ENCODE data around the gene RPS21.

RPS21 gene

GRCh38 chr20:62360854-62361798, 25.8 kb upstream of the RPS21 start:
- H3K4me3 ChIP-seq (ENCODE audit: low read length, poor library complexity, severe bottlenecking), result no peak overlapping the region
- no peak overlapping the region for H3K9ac ChIP-seq (ENCODE audit: low read depth, low read length, poor library complexity, severe bottlenecking)
- no peaks in the 10 kb centered on the region for H3K36me3 ChIP-seq (ENCODE audit: insufficient read depth, low read length)
- no peaks in the 10 kb centered on the region for H3K9me3 ChIP-seq (ENCODE audit: insufficient read depth, low read depth, low read length)
- no peaks in the 10 kb centered on the region for H3F3A ChIP-seq (ENCODE audit: low read depth)
- no peaks in the 10 kb centered on the region for H3K27me3 ChIP-seq (ENCODE audit: insufficient read depth, low read length, poor library complexity, severe bottlenecking)
- TF ChIP-seq EZH2phosphoT487 (IDR thresholded peaks at IDR 0.05; ENCODE audit: borderline replicate concordance) (no peak), CTCF (conservative IDR thresholded peaks at IDR 0.05; ENCODE audit: low read length) (no peak)
- no peaks in the 10 kb centered on the region for H4K20me1 ChIP-seq (ENCODE audit: insufficient read depth, low read length, poor library complexity, severe bottlenecking)
- H3K4me2 ChIP-seq (ENCODE audit: low read depth, low read length, poor library complexity, severe bottlenecking), result no peak overlapping the region
- no peaks in the 10 kb centered on the region for H3K79me2 ChIP-seq (ENCODE audit: insufficient read depth, low read length)
- H3K4me1 ChIP-seq (ENCODE audit: insufficient read depth, low read length, poor library complexity, severe bottlenecking), result no peaks in the 10 kb centered on the region
- no peak overlapping the region for H2AFZ ChIP-seq (ENCODE audit: low read length)
- H3K9me2 ChIP-seq (replicated peaks; ENCODE audit: low read depth, low read length), result no peaks in the 10 kb centered on the region

- Histone ChIP-seq H3K4me1 (ENCODE audit: insufficient read depth, low read length, poor library complexity, severe bottlenecking) (no peaks in the 10 kb centered on the region), H3K9me3 (ENCODE audit: insufficient read depth, low read depth, low read length) (no peaks in the 10 kb centered on the region), H2AFZ (ENCODE audit: low read length) (no peak overlapping the region), H3K9me2 (replicated peaks; ENCODE audit: low read depth, low read length) (no peaks in the 10 kb centered on the region), H3K4me3 (ENCODE audit: low read length, poor library complexity, severe bottlenecking) (no peak overlapping the region), H3K4me2 (ENCODE audit: low read depth, low read length, poor library complexity, severe bottlenecking) (no peak overlapping the region), H3K27me3 (ENCODE audit: insufficient read depth, low read length, poor library complexity, severe bottlenecking) (no peaks in the 10 kb centered on the region), H3F3A (ENCODE audit: low read depth) (no peaks in the 10 kb centered on the region), H3K9ac (ENCODE audit: low read depth, low read length, poor library complexity, severe bottlenecking) (no peak overlapping the region), H3K36me3 (ENCODE audit: insufficient read depth, low read length) (no peaks in the 10 kb centered on the region), H3K79me2 (ENCODE audit: insufficient read depth, low read length) (no peaks in the 10 kb centered on the region), H4K20me1 (ENCODE audit: insufficient read depth, low read length, poor library complexity, severe bottlenecking) (no peaks in the 10 kb centered on the region)
- no peak for TF ChIP-seq CTCF (conservative IDR thresholded peaks at IDR 0.05; ENCODE audit: low read length)
- TF ChIP-seq EZH2phosphoT487 (IDR thresholded peaks at IDR 0.05; ENCODE audit: borderline replicate concordance), result no peak
Measured at GRCh38 chr20:62361799-62362589, 24.9 kb upstream of the RPS21 start.

GRCh38 chr20:62362590-62362940, 24.3 kb upstream of the RPS21 start:
- H3K4me2 ChIP-seq (ENCODE audit: low read depth, low read length, poor library complexity, severe bottlenecking), result no peak overlapping the region
- H3K9ac ChIP-seq (ENCODE audit: low read depth, low read length, poor library complexity, severe bottlenecking), result no peak overlapping the region
- no peak overlapping the region for H2AFZ ChIP-seq (ENCODE audit: low read length)
- H3K4me1 ChIP-seq (ENCODE audit: insufficient read depth, low read length, poor library complexity, severe bottlenecking), result no peaks in the 10 kb centered on the region
- no peaks in the 10 kb centered on the region for H3K79me2 ChIP-seq (ENCODE audit: insufficient read depth, low read length)
- no peaks in the 10 kb centered on the region for H3K36me3 ChIP-seq (ENCODE audit: insufficient read depth, low read length)
- no peak overlapping the region for H3K4me3 ChIP-seq (ENCODE audit: low read length, poor library complexity, severe bottlenecking)
- H3K27me3 ChIP-seq (ENCODE audit: insufficient read depth, low read length, poor library complexity, severe bottlenecking), result no peaks in the 10 kb centered on the region
- H3K9me2 ChIP-seq (replicated peaks; ENCODE audit: low read depth, low read length), result no peaks in the 10 kb centered on the region
- no peak for TF ChIP-seq CTCF (conservative IDR thresholded peaks at IDR 0.05; ENCODE audit: low read length)
- TF ChIP-seq EZH2phosphoT487 (IDR thresholded peaks at IDR 0.05; ENCODE audit: borderline replicate concordance), result no peak
- no peaks in the 10 kb centered on the region for H3F3A ChIP-seq (ENCODE audit: low read depth)
- H4K20me1 ChIP-seq (ENCODE audit: insufficient read depth, low read length, poor library complexity, severe bottlenecking), result no peaks in the 10 kb centered on the region
- no peaks in the 10 kb centered on the region for H3K9me3 ChIP-seq (ENCODE audit: insufficient read depth, low read depth, low read length)

All from Loucy (cell line).